HuH-7 (cell line): ENCODE results near the gene KANK4.
"Not testable (repeated sequence)": the region's sequence is repeated elsewhere in the genome, so short reads cannot be mapped to it uniquely, and the experiment has no call there.

Experiments used
- DNase-seq: peaks from one replicate; pipeline ENCODE4 v3.0.0; 2011; ENCODE audit warnings: low spot score

The KANK4 gene

DNA sequence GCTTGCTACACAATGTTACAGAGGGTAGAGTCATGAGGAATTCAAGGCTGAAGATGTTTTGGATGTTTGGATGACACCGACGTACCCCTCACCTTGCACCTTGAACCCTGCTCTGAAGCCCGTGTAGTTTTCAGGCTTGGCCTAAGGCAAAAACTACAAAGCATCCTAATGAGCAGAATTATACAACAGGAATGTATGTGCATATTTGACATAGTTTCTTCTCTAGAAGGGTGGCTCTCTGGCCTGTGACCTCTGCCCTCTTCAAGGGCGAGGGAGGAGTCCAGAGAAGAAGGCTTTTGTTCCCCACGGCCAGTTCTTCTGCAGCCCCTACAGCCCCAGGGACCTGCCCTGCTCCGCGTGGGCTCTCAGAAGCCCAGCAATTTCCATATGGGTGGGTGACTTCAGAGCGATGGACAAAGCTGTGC lies 81.3 kb downstream of the KANK4 start:
- no peak for DNase-seq

DNA sequence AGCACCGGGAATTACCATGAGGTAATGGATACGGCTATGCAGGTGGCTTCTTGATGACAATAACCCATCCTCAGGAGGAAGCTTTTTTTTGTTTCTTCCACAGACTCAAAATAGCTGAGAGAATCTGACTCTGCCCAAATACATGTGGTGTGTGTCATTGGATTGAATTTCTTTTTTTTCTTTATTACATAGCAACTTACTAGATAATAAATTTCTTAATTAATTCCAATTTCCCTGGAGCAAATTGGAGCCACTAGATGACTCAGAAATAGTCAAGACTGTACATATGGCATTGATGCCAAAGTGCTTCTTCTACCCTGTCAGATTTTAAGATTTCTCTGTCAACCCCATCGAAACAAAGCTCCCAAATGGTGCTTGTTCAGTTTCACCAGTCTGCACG lies 81.9 kb downstream of the KANK4 start:
- no peak for DNase-seq

DNA sequence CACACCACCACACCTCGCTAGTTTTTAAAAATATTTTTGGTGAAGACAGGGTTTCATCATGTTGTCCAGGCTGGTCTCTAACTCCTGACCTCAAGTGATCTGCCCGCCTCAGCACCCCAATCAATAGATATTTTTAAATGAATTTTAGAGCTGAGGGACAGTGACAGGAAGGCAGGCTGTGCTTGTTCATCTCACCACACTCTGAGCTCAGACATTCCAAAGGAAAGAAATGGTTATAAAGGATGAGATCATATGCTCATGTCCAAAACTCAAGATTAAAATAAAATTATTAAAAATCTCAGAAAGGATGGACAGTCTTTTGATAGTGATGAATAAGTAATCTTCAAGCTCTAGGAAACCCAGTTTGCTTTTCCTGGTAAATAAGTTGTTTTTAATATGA lies 83.7 kb downstream of the KANK4 start:
- no peak for DNase-seq

DNA sequence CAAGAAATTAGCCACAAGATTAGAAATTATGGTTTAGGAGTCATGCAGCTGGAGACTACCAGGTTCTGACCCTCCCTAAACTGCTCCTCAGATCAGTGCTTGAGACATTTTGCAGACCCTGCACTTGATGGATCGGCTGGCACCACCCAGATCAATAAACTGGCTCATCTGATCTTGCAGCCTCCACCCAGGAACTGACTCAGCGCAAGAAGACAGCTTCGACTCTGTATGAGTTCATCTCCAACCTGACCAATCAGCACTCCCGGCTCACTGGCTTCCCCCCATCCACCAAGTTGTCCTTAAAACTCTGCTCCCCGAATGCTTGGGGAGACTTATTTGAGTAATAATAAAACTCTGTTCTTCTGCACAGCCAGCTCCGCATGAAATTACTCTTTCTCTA lies 84.5 kb downstream of the KANK4 start:
- no peak for DNase-seq

DNA sequence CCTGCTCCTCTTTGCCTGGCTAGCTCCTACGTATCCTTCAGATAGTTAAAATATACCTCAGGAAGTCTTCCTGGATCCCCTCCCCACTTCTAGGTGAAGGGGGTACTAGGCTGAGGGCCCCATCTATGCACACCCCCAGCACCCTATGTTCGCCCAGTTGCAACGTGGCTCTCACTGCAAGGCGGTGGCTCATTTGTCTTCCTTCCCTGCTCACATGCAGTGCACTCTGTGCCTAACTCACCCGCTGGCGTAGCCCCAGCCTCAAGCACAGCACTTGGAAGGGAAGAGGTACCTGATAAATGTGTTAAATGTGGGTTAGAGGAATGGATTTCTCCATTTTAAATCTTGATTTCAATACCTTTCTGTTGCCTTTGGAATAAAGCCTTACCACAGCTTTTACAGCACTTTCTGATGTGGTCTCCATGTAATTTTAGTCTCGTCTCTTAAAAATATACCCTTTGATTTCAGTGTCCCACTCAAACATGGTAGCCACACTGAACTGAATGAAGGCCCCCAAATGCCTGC lies 85.2 kb downstream of the KANK4 start:
- no peak for DNase-seq

DNA sequence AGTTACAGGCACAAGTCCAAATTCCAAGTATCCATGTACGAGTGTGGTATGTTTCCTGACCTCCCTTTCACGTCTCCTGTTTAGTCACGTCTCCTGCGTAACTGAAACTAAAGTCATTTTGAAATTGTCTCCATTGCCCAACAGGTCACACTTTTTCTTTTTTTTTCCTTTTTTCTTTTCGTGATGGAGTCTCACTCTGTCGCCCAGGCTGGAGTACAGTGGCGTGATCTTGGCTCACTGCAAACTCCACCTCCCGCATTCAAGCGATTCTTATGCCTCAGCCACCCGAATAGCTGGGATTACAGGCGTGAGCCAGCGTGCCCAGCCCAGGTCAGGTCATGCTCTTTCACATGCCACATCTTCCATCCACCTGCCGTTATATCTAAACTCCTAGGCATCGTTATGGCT lies 86.4 kb downstream of the KANK4 start:
- DNase-seq = no peak

DNA sequence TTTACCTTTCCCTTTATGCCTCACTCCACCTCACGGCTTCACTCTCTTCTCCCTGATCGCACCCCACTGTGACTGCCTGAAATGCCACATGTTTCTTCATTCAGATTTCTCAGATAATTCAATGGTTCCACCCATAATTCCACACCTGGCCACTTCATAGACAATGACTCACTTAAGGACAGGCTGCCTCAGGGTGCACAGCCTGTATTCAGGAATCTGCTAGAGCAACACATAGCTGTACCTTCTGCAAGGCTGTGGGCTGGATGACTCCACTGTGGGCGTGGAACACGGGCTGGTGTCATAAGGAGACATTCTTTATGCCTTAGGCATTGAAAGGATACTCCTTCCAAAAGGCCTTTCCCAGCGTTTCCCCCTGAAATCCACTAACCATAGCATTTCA lies 88.5 kb downstream of the KANK4 start:
- no peak for DNase-seq

DNA sequence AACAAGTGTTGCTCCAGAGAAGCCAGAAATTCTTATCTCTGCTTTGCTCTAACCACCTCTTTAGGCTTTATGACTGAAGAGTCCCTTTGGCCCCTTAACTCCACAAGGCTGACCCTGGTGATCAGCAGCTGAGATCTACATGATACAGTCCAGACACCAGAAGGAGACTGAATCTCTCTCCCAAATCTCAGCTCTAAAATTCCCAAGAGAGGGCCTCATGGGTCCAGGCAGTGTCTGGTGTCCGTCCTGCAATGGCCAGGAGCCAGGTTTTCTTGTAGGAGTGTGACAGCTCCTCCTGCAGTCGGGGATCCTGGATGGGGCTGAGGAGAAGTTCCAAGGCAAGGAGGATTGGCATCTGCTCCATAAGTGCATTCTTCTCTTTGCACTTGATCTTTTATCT lies 89.3 kb downstream of the KANK4 start:
- no peak for DNase-seq

DNA sequence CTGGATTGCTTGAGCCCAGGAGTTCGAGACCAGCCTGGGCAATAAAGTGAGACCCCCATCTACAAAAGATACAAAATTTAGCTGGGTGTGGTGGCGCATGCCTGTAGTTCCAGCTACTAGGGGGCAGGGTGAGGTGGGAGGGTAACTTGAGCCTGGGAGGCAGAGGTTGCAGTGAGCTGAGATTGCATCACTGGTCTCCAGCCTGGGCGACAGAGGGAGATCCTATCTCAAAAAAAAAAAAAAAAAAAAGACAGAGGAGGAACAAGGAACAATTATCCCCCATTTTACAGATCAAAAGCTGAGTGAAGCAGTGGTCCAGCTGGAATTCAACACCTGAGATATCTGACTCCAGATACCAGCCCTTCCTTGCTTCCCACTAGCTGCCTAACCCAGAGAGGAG lies 89.8 kb downstream of the KANK4 start:
- DNase-seq = no peak

DNA sequence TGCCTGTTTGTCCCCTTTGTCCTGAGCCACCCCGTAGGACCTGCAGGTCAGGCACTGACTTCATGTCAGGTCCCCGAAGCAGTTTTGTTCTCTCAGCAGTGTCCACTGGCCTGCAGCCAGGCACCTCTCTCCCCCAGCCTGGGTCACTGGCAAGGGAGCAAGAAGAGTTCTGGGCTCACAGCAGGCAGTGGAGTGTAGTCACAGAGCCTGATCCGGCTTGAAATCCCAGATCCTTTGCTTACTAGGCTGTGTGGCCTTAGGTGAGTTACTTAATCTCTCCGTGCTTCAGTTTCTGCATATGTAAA lies 90.4 kb downstream of the KANK4 start:
- no peak for DNase-seq

DNA sequence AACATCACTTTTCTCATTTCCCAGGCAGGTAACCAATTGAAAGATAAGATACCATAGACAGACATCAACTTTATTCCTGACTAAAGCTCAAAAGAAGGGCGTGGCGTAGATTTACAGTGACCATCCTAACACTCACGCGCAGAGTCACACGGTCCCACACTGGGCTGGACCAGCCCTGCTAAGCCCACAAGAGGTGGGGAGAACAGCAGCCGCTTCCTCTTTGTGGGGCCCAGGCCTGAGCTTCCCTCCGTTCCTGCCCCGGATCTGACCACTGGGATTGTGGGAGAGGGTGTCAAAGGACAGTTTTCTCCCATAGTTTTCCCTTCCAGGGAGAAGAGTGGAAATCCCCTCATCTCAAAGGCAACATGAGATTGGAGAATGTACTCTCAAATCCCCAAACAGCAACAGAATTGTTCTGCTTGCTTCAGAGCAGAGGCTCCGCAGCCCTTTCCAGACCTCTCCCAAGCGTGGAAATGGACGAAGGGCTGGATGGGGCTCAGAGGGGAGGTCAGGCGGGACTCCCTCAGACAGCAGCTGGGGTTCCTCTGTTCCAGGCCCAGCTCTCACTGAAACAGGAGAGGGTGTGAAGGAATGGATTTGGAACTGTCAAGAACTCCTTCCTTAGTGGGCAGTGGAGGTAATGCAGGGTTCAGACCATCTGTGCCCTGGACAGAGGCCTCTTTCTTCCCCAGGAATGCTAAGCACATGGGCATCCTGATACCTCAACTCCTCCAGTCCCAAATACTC lies 90.9 kb downstream of the KANK4 start:
- no peak for DNase-seq

DNA sequence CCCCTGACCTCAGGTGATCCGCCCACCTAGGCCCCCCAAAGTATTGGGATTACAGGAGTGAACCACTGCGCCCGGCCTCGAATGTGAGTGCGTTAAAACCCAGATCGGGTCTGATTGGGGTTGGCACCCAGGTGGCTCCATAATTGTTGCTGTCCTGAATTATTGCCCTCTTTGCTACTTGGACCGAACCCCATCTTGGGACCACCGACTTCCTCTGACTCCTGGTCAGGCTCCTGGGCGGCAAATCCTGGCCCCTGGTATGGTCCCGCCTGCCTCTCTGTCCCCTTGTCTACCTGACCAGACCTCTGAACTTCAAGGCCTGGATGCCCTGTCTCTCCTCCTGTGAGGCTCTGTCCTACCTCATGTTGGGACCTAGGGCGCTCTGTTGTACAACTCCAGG lies 91.7 kb downstream of the KANK4 start:
- DNase-seq = no peak

DNA sequence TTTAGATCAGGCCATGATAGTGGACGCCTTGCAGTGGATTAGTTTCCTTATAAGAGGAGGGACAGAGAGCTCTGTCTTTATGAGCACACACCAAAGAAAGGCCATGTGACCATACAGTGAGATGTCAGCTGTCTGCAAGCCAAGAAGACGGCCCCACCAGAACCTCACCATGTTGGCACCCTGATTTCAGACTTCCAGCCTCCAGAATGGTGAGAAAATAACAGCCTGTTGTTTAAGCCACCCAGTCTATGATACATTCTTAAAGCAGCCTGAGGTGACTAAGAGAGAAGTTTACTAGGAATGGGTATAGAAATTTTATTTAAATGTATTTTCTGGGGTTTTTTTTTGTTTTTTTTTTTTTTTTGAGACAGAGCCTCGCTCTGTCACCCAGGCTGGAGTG lies 95.1 kb downstream of the KANK4 start:
- no peak for DNase-seq

DNA sequence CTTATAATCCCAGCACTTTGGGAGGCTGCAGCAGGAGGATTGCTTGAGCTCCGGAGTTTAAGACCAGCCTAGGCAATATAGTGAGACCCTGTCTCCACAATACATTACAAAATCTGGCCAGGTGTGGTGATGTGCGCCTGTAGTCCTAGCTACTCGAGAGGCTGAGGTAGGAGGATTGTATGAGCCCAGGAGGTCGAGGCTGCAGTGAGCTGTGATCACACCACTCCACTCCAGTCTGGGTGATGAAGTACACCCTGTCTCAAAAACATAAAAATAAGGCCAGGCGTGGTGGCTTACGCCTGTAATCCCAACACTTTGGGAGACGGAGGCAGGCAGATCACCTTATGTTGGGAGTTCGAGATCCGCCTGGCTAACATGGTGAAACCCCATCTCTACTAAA lies 96.9 kb downstream of the KANK4 start:
- DNase-seq = no peak

DNA sequence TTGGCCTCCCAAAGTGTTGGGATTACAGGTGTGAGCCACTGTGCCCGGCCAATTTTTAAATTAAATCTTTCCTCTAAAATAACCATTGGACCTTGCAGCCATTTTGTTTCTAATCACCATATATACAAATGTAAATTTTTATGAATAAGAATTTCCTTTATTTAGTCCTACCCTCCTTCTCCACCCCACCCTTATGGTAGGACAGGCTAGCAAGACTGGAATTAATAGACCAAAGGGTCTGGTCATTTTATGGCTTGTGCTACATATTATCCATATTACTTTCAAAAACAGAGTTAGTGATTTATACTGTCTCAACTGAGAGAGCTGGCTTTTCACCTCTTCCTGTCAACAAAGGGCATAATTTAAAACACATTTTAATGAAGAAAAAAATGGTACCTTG lies 98.1 kb downstream of the KANK4 start:
- DNase-seq = no peak

DNA sequence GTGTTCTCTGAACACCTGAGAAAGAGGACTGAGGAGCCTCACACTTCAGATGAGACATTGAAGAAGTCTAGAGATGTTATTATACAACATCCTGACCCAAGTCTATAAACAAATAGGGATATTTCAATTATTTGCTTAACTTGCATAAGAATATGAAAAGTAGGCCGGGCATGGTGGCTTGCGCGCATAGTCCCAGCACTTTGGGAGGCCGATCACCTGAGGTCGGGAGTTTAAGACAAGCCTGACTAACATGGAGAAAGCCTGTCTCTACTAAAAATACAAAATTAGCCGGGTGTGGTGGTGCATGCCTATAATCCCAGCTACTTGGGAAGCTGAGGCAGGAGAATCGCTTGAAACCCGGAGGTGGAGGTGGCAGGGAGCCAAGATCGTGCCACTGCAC lies 98.8 kb downstream of the KANK4 start:
- not testable (repeated sequence) for DNase-seq

DNA sequence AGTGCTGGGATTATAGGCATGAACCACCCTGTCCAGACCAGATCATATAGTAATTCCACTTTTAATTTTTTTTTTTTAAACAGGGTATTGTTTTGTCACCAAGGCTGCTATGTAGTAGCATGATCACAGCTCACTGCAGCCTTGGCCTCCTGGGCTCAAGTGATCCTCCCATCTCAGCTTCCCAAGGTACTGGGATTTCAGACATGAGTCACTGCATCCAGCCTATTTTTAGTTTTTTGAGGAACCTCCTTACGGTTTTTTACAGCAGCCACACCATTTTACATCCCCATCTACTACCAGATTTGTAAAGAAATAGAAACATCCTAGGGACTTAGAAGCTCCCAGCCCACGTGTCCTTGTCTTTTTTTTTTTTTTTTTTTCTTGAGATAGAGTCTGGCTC lies 100.6 kb downstream of the KANK4 start:
- no peak for DNase-seq

DNA sequence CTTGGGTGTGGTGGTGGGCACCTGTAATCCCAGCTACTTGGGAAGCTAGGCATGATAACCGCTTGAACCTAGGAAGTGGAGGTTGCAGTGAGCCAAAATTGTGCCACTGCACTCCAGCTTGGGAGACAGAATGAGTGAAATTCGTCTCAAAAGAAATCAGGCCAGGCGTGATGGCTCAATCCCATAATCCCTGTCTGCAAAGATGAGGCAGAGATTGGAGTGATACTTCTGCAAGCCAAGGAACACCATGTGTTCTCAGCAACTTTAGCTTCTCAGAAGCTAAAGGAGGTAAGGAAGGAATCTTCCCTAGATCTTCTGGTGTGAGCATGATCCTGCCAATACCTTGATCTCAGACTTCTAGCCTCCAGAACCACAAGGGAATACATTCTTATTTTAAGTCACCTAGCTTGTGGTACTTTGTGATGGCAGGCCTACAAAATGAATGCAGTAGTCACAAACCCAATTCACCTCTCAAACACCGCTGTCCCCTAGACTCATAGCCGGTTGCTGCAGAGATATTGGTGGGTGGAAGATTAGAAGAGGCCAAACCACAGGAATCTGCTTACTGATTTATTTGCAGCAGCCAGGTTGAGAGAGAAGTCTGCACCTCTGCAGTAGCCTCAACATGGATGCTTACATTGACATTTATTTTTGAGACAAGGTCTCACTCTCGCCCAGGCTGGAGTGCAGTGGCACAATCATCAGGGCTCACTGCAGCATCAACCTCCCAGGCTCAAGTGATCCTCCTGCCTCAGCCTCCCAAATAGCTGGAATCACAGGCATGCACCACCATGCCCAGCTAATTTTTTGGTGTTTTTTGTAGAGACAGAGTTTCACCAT lies 105.9 kb downstream of the KANK4 start:
- no peak for DNase-seq

DNA sequence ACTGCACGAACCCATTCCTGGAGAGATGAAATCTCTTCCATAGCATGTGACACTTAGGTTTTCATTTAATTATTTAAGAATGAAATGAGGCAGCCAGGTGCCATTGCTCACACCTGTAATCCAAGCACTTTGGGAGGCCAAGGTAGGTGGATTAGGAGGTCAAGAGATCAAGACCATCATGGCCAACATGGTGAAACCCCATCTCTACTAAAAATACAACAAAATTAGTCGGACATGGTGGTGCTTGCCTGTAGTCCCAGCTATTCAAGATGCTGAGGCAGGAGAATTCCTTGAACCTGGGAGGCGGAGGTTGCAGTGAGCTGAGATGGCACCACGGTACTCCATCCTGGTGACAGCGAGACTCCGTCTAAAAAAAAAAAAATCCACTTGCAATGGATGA lies 106.8 kb downstream of the KANK4 start:
- DNase-seq = no peak

DNA sequence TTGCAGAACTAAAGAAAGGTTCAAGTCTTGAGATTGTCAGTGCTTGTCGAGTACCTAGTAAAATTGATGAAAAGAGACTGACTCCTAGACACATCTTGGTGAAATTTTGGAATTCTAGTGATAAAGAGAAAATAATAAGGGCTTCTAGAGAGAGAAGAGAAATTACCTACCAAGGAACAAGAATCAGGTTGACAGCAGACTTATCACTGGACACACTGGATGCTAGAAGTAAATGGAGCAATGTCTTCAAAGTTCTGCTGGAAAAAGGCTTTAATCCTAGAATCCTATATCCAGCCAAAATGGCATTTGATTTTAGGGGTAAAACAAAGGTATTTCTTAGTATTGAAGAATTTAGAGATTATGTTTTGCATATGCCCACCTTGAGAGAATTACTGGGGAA lies 108.3 kb downstream of the KANK4 start:
- no peak for DNase-seq

DNA sequence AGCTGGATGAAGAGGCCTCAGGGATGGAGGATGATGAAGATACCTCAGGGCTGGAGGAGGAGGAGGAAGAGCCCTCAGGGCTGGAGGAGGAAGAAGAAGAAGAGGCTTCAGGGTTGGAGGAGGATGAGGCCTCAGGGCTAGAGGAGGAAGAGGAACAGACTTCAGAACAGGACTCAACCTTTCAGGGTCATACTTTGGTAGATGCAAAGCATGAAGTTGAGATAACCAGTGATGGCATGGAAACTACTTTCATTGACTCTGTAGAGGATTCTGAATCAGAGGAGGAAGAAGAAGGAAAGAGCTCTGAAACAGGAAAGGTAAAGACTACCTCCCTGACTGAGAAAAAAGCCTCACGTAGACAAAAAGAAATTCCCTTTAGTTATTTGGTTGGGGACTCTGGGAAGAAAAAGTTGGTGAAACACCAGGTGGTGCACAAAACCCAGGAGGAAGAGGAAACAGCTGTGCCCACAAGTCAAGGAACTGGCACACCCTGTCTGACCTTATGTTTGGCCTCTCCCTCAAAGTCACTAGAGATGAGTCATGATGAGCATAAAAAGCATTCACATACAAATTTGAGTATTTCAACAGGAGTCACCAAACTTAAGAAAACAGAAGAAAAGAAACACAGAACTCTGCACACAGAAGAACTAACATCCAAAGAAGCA lies 109.2 kb downstream of the KANK4 start:
- no peak for DNase-seq

DNA sequence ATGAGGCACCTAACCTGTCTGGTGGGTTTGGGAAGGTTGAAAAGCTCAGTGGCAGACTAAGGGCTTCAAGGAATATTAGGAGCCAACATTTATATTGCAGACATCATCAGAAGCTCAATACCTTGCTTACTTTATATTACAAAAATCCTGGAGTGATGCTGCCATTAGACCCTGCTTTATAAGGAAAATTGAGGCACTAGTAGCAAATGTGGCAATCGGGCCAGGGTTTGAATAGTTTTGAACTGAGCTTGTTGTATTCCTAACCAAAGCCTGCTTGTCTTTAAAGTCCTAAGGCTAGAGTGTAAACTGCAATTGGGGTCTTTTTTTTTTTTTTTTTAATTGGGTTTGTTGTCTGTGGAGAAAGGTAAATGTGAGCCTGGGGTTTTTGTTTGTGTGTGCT lies 110.3 kb downstream of the KANK4 start:
- no peak for DNase-seq

DNA sequence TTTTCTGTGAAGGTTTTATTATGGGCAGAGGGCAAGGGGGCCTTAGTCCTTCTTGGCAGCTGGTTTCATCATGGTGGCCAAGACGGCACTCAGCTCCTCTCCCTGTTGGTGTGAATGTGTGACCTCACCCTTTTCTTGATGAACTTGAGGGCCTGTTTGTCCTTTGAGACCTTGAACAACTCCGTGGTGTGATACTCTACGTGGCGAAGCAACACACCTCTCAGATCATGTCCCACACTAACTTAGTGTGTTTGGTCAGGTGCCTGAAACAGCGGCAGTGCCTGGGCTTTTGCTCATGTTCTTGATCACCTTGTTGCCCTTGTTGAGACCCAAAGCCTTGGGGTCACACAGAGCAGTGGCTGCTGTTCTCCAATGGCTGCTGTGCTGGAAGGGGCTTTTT lies 111.1 kb downstream of the KANK4 start:
- DNase-seq = no peak
